Keratinocyte (primary cell): ENCODE measurements around the gene PAN2.

ENCODE experiments used
- CTCF ChIP-seq, 3 experiments: IDR thresholded peaks in 1 of 3; conservative IDR thresholded peaks in 1 of 3; optimal IDR thresholded peaks in 1 of 3; 2 replicates in 2 of 3; 3 replicates in 1 of 3; pipeline versions ENCODE3 to v1.5.1; 2011; ENCODE audit warnings: low read length in 3 of 3, mild to moderate bottlenecking in 3 of 3, moderate library complexity in 2 of 3, control low read depth in 1 of 3, inconsistent platforms in 1 of 3; ENCODE audit not compliant: insufficient read depth in 2 of 3; ENCODE audit errors: extremely low read depth in 1 of 3
- EZH2 ChIP-seq: IDR thresholded peaks from one replicate; pipeline ENCODE4 v1.6.1; 2012; ENCODE audit warnings: inconsistent platforms, mild to moderate bottlenecking, low read length, moderate library complexity

DNA sequence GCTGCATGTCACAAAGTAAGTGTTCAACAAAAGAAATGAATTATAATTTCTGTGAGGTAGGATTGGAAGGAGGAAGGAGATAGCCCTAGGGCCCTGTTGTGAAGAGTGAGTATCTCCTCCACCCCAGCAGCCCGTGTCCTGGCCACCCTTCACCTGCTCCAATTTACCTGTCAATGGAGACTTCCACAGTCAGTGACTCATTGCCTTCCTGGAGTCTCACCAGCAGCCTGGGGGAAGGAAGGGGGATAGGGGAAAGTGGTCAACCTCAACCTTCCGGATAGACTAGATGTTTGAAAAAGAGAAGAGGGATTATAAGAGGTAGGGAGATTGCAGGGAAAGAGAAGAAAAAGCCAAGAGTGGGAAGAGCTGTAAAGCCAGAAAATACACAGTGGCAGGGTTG lies 16.9 kb upstream of the PAN2 start:
- TF ChIP-seq CTCF (optimal IDR thresholded peaks at IDR 0.05 in 1 of 3, IDR thresholded peaks at IDR 0.05 in 1 of 3, conservative IDR thresholded peaks at IDR 0.05 in 1 of 3; ENCODE audit: extremely low read depth in 1 of 3, insufficient read depth in 2 of 3, low read length in 3 of 3) (no peak), EZH2 (no peak)
